ENCODE measurements around the gene ZNF558.
"Not testable (repeated sequence)": the region's sequence is repeated elsewhere in the genome, so short reads cannot be mapped to it uniquely, and the experiment has no call there.

ZNF558 gene

GRCh38 chr19:8811315-8812172 is 20.6 kb downstream of the ZNF558 start:
- no peak overlapping the region for H3K27ac ChIP-seq (replicated peaks)
- TF ChIP-seq CTCF (IDR thresholded peaks at IDR 0.05; ENCODE audit: insufficient read depth, low read length) (no peak), REST (IDR thresholded peaks at IDR 0.05; ENCODE audit: insufficient replicate concordance, low read depth) (no peak), GABPA (IDR thresholded peaks at IDR 0.05; ENCODE audit: low read depth) (no peak)
- no peaks in the 10 kb centered on the region for H3K27me3 ChIP-seq (ENCODE audit: insufficient read depth, poor library complexity, severe bottlenecking)
- no peak overlapping the region for H3K4me3 ChIP-seq (replicated peaks; ENCODE audit: insufficient read depth, low read length)
- DNase-seq (ENCODE audit: low read depth in 1 of 2, low spot score in 1 of 2): no peak

- Histone ChIP-seq H3K4me3 (replicated peaks; ENCODE audit: insufficient read depth, low read length) (no peak overlapping the region), H3K27ac (replicated peaks) (no peak overlapping the region), H3K27me3 (ENCODE audit: insufficient read depth, poor library complexity, severe bottlenecking) (no peaks in the 10 kb centered on the region)
- TF ChIP-seq GABPA (IDR thresholded peaks at IDR 0.05; ENCODE audit: low read depth) (no peak), REST (IDR thresholded peaks at IDR 0.05; ENCODE audit: insufficient replicate concordance, low read depth) (no peak), SPI1 (IDR thresholded peaks at IDR 0.05; ENCODE audit: borderline replicate concordance, low read depth) (no peak), POLR2AphosphoS5 (IDR thresholded peaks at IDR 0.05; ENCODE audit: low read depth) (no peak), CTCF (IDR thresholded peaks at IDR 0.05; ENCODE audit: insufficient read depth, low read length) (no peak)
- no peak for DNase-seq (ENCODE audit: low read depth in 1 of 2, low spot score in 1 of 2)
Observed at GRCh38 chr19:8806661-8807060, 25.4 kb downstream of the ZNF558 start.

GRCh38 chr19:8794823-8795222 is 37.3 kb downstream of the ZNF558 start:
- Histone ChIP-seq H3K27ac (replicated peaks) (no peak overlapping the region), H3K4me3 (replicated peaks; ENCODE audit: insufficient read depth, low read length) (no peak overlapping the region), H3K27me3 (ENCODE audit: insufficient read depth, poor library complexity, severe bottlenecking) (no peaks in the 10 kb centered on the region)
- TF ChIP-seq SPI1 (IDR thresholded peaks at IDR 0.05; ENCODE audit: borderline replicate concordance, low read depth): no peak
- no peak for TF ChIP-seq POLR2AphosphoS5 (IDR thresholded peaks at IDR 0.05; ENCODE audit: low read depth)
- TF ChIP-seq REST (IDR thresholded peaks at IDR 0.05; ENCODE audit: insufficient replicate concordance, low read depth): no peak
- TF ChIP-seq GABPA (IDR thresholded peaks at IDR 0.05; ENCODE audit: low read depth): no peak
- no peak for TF ChIP-seq CTCF (IDR thresholded peaks at IDR 0.05; ENCODE audit: insufficient read depth, low read length)
- no peak for DNase-seq (ENCODE audit: low read depth in 1 of 2, low spot score in 1 of 2)

GRCh38 chr19:8773587-8773986 is 58.5 kb downstream of the ZNF558 start:
- not testable (repeated sequence) for H3K27me3 ChIP-seq (ENCODE audit: insufficient read depth, poor library complexity, severe bottlenecking); H3K4me3 ChIP-seq (replicated peaks; ENCODE audit: insufficient read depth, low read length); DNase-seq (ENCODE audit: low read depth in 1 of 2, low spot score in 1 of 2); H3K27ac ChIP-seq (replicated peaks)

GRCh38 chr19:8769265-8769664 is 62.8 kb downstream of the ZNF558 start:
- DNase-seq (ENCODE audit: low read depth in 1 of 2, low spot score in 1 of 2); H3K4me3 ChIP-seq (replicated peaks; ENCODE audit: insufficient read depth, low read length); H3K27me3 ChIP-seq (ENCODE audit: insufficient read depth, poor library complexity, severe bottlenecking); H3K27ac ChIP-seq (replicated peaks): not testable (repeated sequence)

GRCh38 chr19:8767257-8767656 is 64.8 kb downstream of the ZNF558 start:
- not testable (repeated sequence) for H3K27ac ChIP-seq (replicated peaks); H3K4me3 ChIP-seq (replicated peaks; ENCODE audit: insufficient read depth, low read length); H3K27me3 ChIP-seq (ENCODE audit: insufficient read depth, poor library complexity, severe bottlenecking); DNase-seq (ENCODE audit: low read depth in 1 of 2, low spot score in 1 of 2)
